ENCODE results near the gene KRT79. TPM values are rescaled to one million over a fixed set of nuclear protein-coding genes. Genes with fewer than 3 reads are reported as not detected.

KRT79 gene
- total and polyA plus RNA-seq, 2 of the 8 experiments (the other 6 are each of a cell fraction or from before 2014, with no cell fraction given), result not detected

DNA sequence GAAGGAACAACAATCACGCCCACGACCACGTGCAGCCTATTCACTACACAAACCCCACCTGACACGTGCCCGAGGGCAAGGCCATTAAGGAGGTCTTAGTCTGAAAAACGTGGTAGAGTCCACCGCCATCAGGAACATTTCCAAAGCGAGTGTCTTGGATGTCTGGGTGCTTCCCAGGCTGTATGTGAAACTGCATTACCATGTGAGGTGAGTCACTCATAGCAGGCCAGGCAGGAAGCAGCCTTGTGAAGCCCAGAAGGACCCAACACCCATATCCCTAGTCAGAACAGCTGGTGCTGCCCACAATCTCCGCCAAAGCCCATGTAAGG, 3.3 kb upstream of the KRT79 start:
- no peaks in the 10 kb centered on the region for H3K79me1 ChIP-seq (ENCODE audit: low read depth, low read length)
- TF ChIP-seq, protein P1, sequence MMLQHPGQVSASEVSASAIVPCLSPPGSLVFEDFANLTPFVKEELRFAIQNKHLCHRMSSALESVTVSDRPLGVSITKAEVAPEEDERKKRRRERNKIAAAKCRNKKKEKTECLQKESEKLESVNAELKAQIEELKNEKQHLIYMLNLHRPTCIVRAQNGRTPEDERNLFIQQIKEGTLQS (IDR thresholded peaks at IDR 0.05; ENCODE audit: insufficient read depth, low read depth, low read length), result no peak
- TF ChIP-seq POLR2A (IDR thresholded peaks at IDR 0.05; ENCODE audit: control extremely low read depth in 1 of 2, low read depth in 2 of 2, low read length in 2 of 2) (no peak), KDM4A (IDR thresholded peaks at IDR 0.05; ENCODE audit: low read depth, low read length, severe bottlenecking) (no peak)
- H3K27me3 ChIP-seq (replicated peaks in 1 of 4; ENCODE audit: control insufficient read depth in 3 of 4, extremely low read depth in 1 of 4, insufficient read depth in 3 of 4, low read length in 3 of 4), result peaks cover 0 to 2% (median 0%) of the 10 kb centered on the region in 4 experiments; a peak in 1 of 7 replicates
- no peaks in the 10 kb centered on the region for H3K4me1 ChIP-seq (replicated peaks in 1 of 4; ENCODE audit: control insufficient read depth in 3 of 4, insufficient read depth in 4 of 4, low read length in 3 of 4)
- no peak overlapping the region for H3K9ac ChIP-seq (replicated peaks in 1 of 4; ENCODE audit: extremely low read depth in 1 of 4, low read depth in 3 of 4, low read length in 3 of 4)
- no peaks in the 10 kb centered on the region for H3K23me2 ChIP-seq (ENCODE audit: low read depth, low read length)
- H2BK20ac ChIP-seq (ENCODE audit: low read length), result no peak overlapping the region
- no peak overlapping the region for H2AFZ ChIP-seq (ENCODE audit: low read length)
- no peaks in the 10 kb centered on the region for H3K79me2 ChIP-seq (ENCODE audit: control insufficient read depth in 1 of 2, insufficient read depth in 2 of 2, low read length in 2 of 2)
- no peak overlapping the region for H3K56ac ChIP-seq (replicated peaks; ENCODE audit: insufficient read length, low read depth, low read length)
- no peaks in the 10 kb centered on the region for H3K9me3 ChIP-seq (ENCODE audit: insufficient read depth in 2 of 2, low read depth in 1 of 2, low read length in 1 of 2)
- 78% methylated on average over 9 of the region's 9 CpGs; no CpG with 5 or more reads in 1 of the 2 experiments for WGBS, 2 experiments (ENCODE audit: extremely low coverage in 1 of 2, insufficient coverage in 1 of 2, insufficient read length in 1 of 2, insufficient replicate concordance in 2 of 2, low coverage in 1 of 2, low lambda C conversion rate in 2 of 2, missing lambda C conversion rate in 1 of 2)
- no peak overlapping the region for H2BK5ac ChIP-seq (ENCODE audit: low read depth, low read length)
- no peaks in the 10 kb centered on the region for H4K20me1 ChIP-seq (replicated peaks in 1 of 2; ENCODE audit: control insufficient read depth in 1 of 2, insufficient read depth in 2 of 2, low read length in 2 of 2)
- no peak overlapping the region for H4K8ac ChIP-seq (ENCODE audit: extremely low read depth, insufficient read depth, low read length)
- ChIA-PET CTCF (ENCODE audit: partially characterized antibody) (interaction anchor here (1.4 kb wide), 1 partner anchor 48 kb away, joined by 6 read pairs; no protein-coding TSS in a partner anchor), POLR2A (ENCODE audit: partially characterized antibody) (interaction anchor here (0.8 kb wide), 1 partner anchor 15 kb away, joined by 3 read pairs; no protein-coding TSS in a partner anchor)
- H3K4ac ChIP-seq (replicated peaks; ENCODE audit: insufficient read length, low read depth, low read length), result no peak overlapping the region
- no peak overlapping the region for H3K18ac ChIP-seq (ENCODE audit: extremely low read depth, low read length)
- H3K4me2 ChIP-seq (ENCODE audit: insufficient read depth in 1 of 2, low read depth in 2 of 2, low read length in 2 of 2), result no peak overlapping the region
- no peak overlapping the region for H4K5ac ChIP-seq (ENCODE audit: insufficient read length, low read depth, low read length)
- no peaks in the 10 kb centered on the region for H3K36me3 ChIP-seq (ENCODE audit: control insufficient read depth in 2 of 4, insufficient read depth in 4 of 4, low read length in 3 of 4)
- H3K14ac ChIP-seq (ENCODE audit: insufficient read length), result no peak overlapping the region
- no peak for FAIRE-seq
- no peak overlapping the region for H3K4me3 ChIP-seq (ENCODE audit: extremely low read depth in 1 of 4, insufficient read depth in 2 of 4, low read depth in 3 of 4, low read length in 4 of 4)
- H3K23ac ChIP-seq (ENCODE audit: insufficient read length), result no peak overlapping the region
- H4K91ac ChIP-seq (replicated peaks; ENCODE audit: insufficient read length, low read length), result no peak overlapping the region
- no peak overlapping the region; the same call in 1 of the 2 replicates for H2AK5ac ChIP-seq (ENCODE audit: low read depth, low read length)
- no peak overlapping the region for H2BK120ac ChIP-seq (replicated peaks; ENCODE audit: low read depth, low read length)
- H2BK12ac ChIP-seq (ENCODE audit: low read depth, low read length), result no peak overlapping the region
- H2BK15ac ChIP-seq (ENCODE audit: low read length), result no peak overlapping the region
- no peak for DNase-seq (ENCODE audit: low read depth in 1 of 2, low spot score in 2 of 2)
- H3K27ac ChIP-seq (ENCODE audit: low read depth, low read length), result no peak overlapping the region

Measured in H1 (cell line).